ENCODE data around the gene SFMBT1.

- TF ChIP-seq RAD21 (IDR thresholded peaks at IDR 0.05) (no peak), CTCF (IDR thresholded peaks at IDR 0.05; ENCODE audit: low read depth, low read length, missing input control) (no peak), TAF1 (conservative IDR thresholded peaks at IDR 0.05) (no peak), EGR1 (IDR thresholded peaks at IDR 0.05; ENCODE audit: low read depth in 2 of 2) (no peak), YY1 (IDR thresholded peaks at IDR 0.05) (no peak), MAX (IDR thresholded peaks at IDR 0.05) (no peak), REST (IDR thresholded peaks at IDR 0.05) (no peak), FOXA1 (IDR thresholded peaks at IDR 0.05) (no peak), ZBTB33 (IDR thresholded peaks at IDR 0.05) (no peak), RXRA (IDR thresholded peaks at IDR 0.05) (no peak)
These were observed 171.6 kb downstream of the SFMBT1 start for GRCh38 chr3:52874160-52874701.

Measured in liver (tissue), 3 donors.